ENCODE measurements around the gene ICOSLG. TPM values are rescaled to one million over a fixed set of nuclear protein-coding genes. Genes with fewer than 3 reads are reported as not detected.
"Not testable (repeated sequence)": the region's sequence is repeated elsewhere in the genome, so short reads cannot be mapped to it uniquely, and the experiment has no call there.

ICOSLG gene
- total RNA-seq, 4 donors from 2014 or later: 0.51 to 5.1 (median 1.4) TPM

DNA sequence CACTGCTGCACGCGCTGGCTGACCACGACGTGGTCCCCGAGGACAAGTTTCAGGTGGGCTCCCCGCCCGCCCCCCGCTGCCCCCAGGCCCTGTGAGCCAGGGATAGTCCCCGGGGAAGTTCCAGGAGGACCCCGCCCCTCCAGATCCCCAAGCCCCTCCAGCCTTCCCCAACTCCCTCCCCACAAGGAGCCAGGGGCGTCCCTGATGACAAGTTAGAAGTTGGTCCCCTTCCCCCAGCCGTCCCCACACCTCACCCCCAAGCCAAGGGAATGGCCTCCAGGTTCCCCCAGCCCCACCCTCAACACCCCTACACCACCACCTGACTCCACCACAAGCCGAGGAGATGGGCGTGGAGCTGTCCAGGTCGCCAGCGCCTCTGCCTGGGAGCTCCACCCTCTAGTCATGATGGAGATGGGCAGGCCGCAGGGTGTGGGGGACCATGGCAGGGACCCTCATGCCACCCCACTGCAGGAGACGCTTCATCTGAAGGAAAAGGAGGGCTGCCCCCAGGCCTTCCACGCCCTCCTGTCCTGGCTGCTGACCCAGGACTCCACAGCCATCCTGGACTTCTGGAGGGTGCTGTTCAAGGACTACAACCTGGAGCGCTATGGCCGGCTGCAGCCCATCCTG, 45.5 kb upstream of the ICOSLG start:
- intact Hi-C loops (cut with DNase I; ENCODE audit: low total_unique reads): no loop called here
- TF ChIP-seq POLR2A (IDR thresholded peaks at IDR 0.05): no peak
- TF ChIP-seq, protein P1, sequence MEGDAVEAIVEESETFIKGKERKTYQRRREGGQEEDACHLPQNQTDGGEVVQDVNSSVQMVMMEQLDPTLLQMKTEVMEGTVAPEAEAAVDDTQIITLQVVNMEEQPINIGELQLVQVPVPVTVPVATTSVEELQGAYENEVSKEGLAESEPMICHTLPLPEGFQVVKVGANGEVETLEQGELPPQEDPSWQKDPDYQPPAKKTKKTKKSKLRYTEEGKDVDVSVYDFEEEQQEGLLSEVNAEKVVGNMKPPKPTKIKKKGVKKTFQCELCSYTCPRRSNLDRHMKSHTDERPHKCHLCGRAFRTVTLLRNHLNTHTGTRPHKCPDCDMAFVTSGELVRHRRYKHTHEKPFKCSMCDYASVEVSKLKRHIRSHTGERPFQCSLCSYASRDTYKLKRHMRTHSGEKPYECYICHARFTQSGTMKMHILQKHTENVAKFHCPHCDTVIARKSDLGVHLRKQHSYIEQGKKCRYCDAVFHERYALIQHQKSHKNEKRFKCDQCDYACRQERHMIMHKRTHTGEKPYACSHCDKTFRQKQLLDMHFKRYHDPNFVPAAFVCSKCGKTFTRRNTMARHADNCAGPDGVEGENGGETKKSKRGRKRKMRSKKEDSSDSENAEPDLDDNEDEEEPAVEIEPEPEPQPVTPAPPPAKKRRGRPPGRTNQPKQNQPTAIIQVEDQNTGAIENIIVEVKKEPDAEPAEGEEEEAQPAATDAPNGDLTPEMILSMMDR (IDR thresholded peaks at IDR 0.05): no peak
- H3K27me3 ChIP-seq: no peaks in the 10 kb centered on the region
- no peak overlapping the region for H3K27ac ChIP-seq
- no peaks in the 10 kb centered on the region for H3K9me3 ChIP-seq
- no peaks in the 10 kb centered on the region for H3K4me1 ChIP-seq
- no peaks in the 10 kb centered on the region for H3K36me3 ChIP-seq
- no peak for DNase-seq
- no peak overlapping the region for H3K4me3 ChIP-seq

DNA sequence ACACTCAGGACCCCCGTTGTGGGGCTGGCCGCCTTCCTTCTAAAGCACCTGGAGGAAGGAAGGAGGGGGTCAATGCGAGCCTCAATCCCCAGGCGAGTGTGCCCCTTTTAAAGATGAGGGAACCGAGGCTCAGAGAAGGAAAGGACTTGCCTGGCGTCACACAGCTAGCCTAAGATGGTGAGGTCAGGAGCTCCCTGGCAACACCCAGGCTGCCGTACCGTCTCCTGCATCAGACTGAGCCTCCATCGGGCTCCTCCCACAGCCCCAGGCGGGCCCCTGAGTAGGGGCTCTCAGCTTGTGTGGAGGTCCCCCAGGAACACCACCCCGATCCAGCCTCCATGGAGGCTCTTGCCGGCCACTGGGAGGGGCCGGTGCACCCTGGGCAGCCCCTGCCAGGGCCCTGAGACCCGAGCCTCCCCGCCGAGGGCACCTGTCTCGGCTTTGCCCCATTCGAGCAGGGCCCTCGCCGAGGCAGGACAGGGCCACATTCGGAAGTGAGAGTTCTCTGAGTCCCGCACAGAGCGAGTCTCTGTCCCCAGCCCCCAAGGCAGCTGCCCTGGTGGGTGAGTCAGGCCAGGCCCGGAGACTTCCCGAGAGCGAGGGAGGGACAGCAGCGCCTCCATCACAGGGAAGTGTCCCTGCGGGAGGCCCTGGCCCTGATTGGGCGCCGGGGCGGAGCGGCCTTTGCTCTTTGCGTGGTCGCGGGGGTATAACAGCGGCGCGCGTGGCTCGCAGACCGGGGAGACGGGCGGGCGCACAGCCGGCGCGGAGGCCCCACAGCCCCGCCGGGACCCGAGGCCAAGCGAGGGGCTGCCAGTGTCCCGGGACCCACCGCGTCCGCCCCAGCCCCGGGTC, 44.6 kb upstream of the ICOSLG start, which contains the start of gene AIRE:
Gene AIRE (plus strand): TSS at position 739 of the 855 bp plus-strand sequence. CDS start 131 bp downstream, outside the sequence.
- no peak for DNase-seq
- no peak within 1 kb of the TSS for H3K4me3 ChIP-seq
- H3K27ac ChIP-seq: no peak within 1 kb of the TSS
- no peaks in the 10 kb centered on the region for H3K4me1 ChIP-seq
- TF ChIP-seq, protein P1 (IDR thresholded peaks at IDR 0.05): no peak
- TF ChIP-seq POLR2A (IDR thresholded peaks at IDR 0.05): no peak
- H3K27me3 ChIP-seq: no peaks in the 10 kb centered on the region
- no peaks in the 10 kb centered on the region for H3K36me3 ChIP-seq
- H3K9me3 ChIP-seq: no peaks in the 10 kb centered on the region
- intact Hi-C loops (cut with DNase I; ENCODE audit: low total_unique reads): no loop called here

DNA sequence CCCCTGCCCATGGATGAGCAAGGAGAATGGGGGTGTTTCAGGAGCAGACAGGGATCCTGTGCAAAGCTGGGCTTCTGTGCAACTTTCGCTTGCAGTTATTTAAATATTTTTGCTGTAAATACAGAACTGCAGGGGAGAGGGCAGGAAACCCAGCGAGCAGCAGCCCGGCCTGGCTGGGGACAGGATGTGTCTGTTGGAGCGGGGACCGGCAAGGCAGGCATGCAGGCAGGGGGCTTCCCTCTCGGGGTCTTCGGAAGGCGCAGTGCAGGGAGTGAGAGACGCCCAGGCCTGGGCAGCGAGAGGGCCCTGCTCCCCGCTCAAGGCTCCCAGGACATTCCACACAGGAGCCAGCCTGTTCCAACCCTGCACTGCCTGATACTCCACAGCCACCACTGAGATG, 43.2 kb upstream of the ICOSLG start:
- H3K9me3 ChIP-seq: no peaks in the 10 kb centered on the region
- H3K4me3 ChIP-seq: no peak overlapping the region
- no peaks in the 10 kb centered on the region for H3K27me3 ChIP-seq
- no peak overlapping the region for H3K27ac ChIP-seq
- TF ChIP-seq, protein P1 (IDR thresholded peaks at IDR 0.05): no peak
- no peak for TF ChIP-seq POLR2A (IDR thresholded peaks at IDR 0.05)
- intact Hi-C loops (cut with DNase I; ENCODE audit: low total_unique reads): no loop called here
- no peaks in the 10 kb centered on the region for H3K36me3 ChIP-seq
- no peak for DNase-seq
- H3K4me1 ChIP-seq: no peaks in the 10 kb centered on the region

DNA sequence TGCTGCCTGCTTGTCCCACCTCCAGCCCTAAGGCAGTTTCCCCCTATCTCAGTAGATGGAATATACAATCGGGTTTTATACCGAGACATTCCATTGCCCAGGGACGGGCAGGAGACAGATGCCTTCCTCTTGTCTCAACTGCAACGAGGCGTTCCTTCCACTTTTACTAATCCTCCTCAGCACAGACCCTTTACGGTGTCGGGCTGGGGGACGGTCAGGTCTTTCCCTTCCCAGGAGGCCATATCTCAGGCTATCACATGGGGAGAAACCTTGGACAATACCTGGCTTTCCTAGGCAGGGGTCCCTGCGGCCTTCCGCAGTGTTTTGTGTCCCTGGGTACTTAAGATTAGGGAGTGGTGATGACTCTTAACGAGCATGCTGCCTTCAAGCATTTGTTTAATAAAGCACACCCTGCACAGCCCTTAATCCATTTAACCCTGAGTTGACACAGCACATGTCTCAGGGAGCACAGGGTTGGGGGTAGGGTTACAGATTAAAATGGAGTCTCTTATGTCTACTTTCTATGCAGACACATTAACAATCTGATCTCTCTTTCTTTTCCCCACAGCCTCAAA, 42.6 kb upstream of the ICOSLG start:
- H3K36me3 ChIP-seq; H3K4me1 ChIP-seq; H3K27me3 ChIP-seq; H3K27ac ChIP-seq; intact Hi-C loops (cut with DNase I; ENCODE audit: low total_unique reads); DNase-seq; H3K4me3 ChIP-seq; H3K9me3 ChIP-seq: not testable (repeated sequence)

DNA sequence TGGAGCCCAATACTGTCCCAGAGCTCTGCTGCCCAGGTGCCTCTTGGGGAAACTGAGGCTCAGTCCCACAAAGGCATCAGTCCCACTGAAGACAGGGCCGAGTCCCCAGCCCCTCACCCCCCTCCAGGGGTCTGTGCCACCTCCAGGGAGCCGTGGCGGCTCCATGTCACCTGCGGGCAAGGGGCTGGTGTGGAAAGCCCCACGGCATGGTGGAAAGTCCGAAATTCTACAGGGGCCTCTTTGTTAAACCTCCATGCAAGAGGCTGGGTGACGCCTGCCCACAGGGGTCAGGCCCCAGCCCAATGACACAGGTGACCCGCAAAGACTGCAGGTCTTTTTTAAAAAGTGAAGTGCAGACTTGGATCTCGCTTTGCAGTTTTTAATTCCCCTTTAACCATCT, 41.6 kb upstream of the ICOSLG start:
- intact Hi-C loops (cut with DNase I; ENCODE audit: low total_unique reads): no loop called here
- H3K27ac ChIP-seq: no peak overlapping the region
- H3K9me3 ChIP-seq: no peaks in the 10 kb centered on the region
- H3K27me3 ChIP-seq: no peaks in the 10 kb centered on the region
- no peak overlapping the region for H3K4me3 ChIP-seq
- no peaks in the 10 kb centered on the region for H3K4me1 ChIP-seq
- TF ChIP-seq POLR2A (IDR thresholded peaks at IDR 0.05): no peak
- TF ChIP-seq, protein P1 (IDR thresholded peaks at IDR 0.05): no peak
- H3K36me3 ChIP-seq: no peaks in the 10 kb centered on the region
- no peak for DNase-seq

Data from uterus (tissue), 4 donors.